Heart left ventricle (tissue), 16 donors: Measurements from ENCODE around the gene OOEP. TPM values are rescaled to one million over a fixed set of nuclear protein-coding genes. Genes with fewer than 3 reads are reported as not detected.

Experiments
- ATAC-seq, 4 donors: fragments of 200-7000 bp; cut with Tn5 transposase; one replicate each; pipeline ENCODE4 v1.9.1; 2020 to 2022; ENCODE audit warnings: moderate library complexity in 4 of 4, mild to moderate bottlenecking in 3 of 4, moderate number of reproducible peaks in 1 of 4
- DNase-seq, 5 donors: peaks; one replicate each; pipeline ENCODE4 v3.0.0-alpha.2; 2020
- H3K27ac ChIP-seq, 12 donors: fragments of 200-600 bp; sonication (generic) in 4 of 12; one replicate each; pipeline versions ENCODE4 v1.5.0 to v1.8.0; 2016 to 2022; ENCODE audit warnings: mild to moderate bottlenecking in 2 of 12
- H3K27me3 ChIP-seq, 9 donors: fragments of 200-600 bp; sonication (generic) in 2 of 9; one replicate each; pipeline versions ENCODE4 v1.5.1 to v1.8.0; 2016 to 2022; ENCODE audit warnings: mild to moderate bottlenecking in 3 of 9
- H3K36me3 ChIP-seq, 9 donors: fragments of 200-600 bp; sonication (generic) in 2 of 9; one replicate each; pipeline versions ENCODE4 v1.5.0 to v1.8.0; 2018 to 2022; ENCODE audit warnings: mild to moderate bottlenecking in 2 of 9
- H3K4me1 ChIP-seq, 12 donors: fragments of 200-600 bp; sonication (generic) in 4 of 12; one replicate each; pipeline versions ENCODE4 v1.5.0 to v1.8.0; 2016 to 2022; ENCODE audit warnings: mild to moderate bottlenecking in 3 of 12
- H3K4me3 ChIP-seq, 12 donors: fragments of 200-600 bp; sonication (generic) in 4 of 12; one replicate each; pipeline versions ENCODE4 v1.5.0 to v1.8.0; 2017 to 2022; ENCODE audit warnings: mild to moderate bottlenecking in 9 of 12, moderate library complexity in 4 of 12
- H3K9me3 ChIP-seq, 12 donors: fragments of 200-600 bp; sonication (generic) in 4 of 12; one replicate each; pipeline versions ENCODE4 v1.5.0 to v1.8.0; 2016 to 2022; ENCODE audit warnings: mild to moderate bottlenecking in 1 of 12
- POLR2A ChIP-seq, 2 donors: fragments of 450-650 bp; IDR thresholded peaks; one replicate each; pipeline ENCODE4 v1.6.1; 2017; ENCODE audit warnings: antibody characterized with exemption in 2 of 2, mild to moderate bottlenecking in 2 of 2, moderate library complexity in 2 of 2
- WGBS, 4 donors: extraction: QIAGEN DNeasy Blood & Tissue Kit in 2 of 4; methylation state at CpG; one replicate each; pipeline versions ENCODE4 v1.1.5 to v1.1.7; 2013 to 2018; 5-methylcytosine and 5-hydroxymethylcytosine counted together
- intact Hi-C, 10 donors: fragments of 100-400 bp; cut with DNase I; formaldehyde crosslinking; loops; one replicate each; pipeline versions ENCODE4 v1.11.1 to v1.14.2; 2022
- polyA plus RNA-seq, 2 donors: library from polyadenylated mRNA; stranded (reverse); fragments of 200-250 nt; gene quantifications; one replicate each; pipeline ENCODE4 v1.2.3, GENCODE V29; 2013
- total RNA-seq, 9 donors: library from RNA; depleted of rRNA in 2 of 9; stranded (reverse); fragments of >200 nt in 2 of 9; fragmentation: NEBNext Ultra II Directional in 3 of 9; extraction: Animal tissue kit (Norgen Biotek cat#: 25700) in 3 of 9; gene quantifications; one replicate each; pipeline versions ENCODE4 v1.1.0 to v1.2.4, GENCODE V29; 2016 to 2023
- TF ChIP-seq, protein P1 (sequence below), 12 donors: fragments of 200-600 bp; sonication (generic) in 4 of 12; IDR thresholded peaks; one replicate each; pipeline versions ENCODE4 v1.5.0 to v1.8.0; 2018 to 2022; ENCODE audit warnings: antibody characterized with exemption in 12 of 12, mild to moderate bottlenecking in 5 of 12
- donor health status: ischemic (EF 13 %, LVEDD 7.1; RV severe dilation, severe dysfunction).
- donor health status: healthy with polysubstance abuse.
- donor health status: DM: no; HTN: yes; CAD: no.
- donor health status: DM: no; HTN: no; CAD: no.
- donor health status: ischemic (EF 25% LVEDD 6.9; RV normal size, moderate dysfunction).
- donor health status: ischemic (EF 25% LVEDD 5.7; RV mildly dilated, moderate dysfunction).
- donor health status: healthy.
- donor health status: DM: yes; HTN: yes; CAD: no.
- donor health status: ischemic (EF 35%, LVEDD 5.7; RV mildly dilated, moderate dysfunction).
- donor health status: nonischemic (EF 11% LVEDD 7.7; RV severe dilation, severe dysfunction).
- donor health status: DM: yes; HTN: yes; CAD: no.
- donor health status: PGD.
- donor health status: ischemic (EF 29% LVEDD 5.4; RV normal size, mild dysfunction).
- donor health status: nonischemic (EF 23%, LVEDD 6.1; RV moderate dilation, normal function).

The OOEP gene
- total and polyA plus RNA-seq, 11 donors = not detected

DNA sequence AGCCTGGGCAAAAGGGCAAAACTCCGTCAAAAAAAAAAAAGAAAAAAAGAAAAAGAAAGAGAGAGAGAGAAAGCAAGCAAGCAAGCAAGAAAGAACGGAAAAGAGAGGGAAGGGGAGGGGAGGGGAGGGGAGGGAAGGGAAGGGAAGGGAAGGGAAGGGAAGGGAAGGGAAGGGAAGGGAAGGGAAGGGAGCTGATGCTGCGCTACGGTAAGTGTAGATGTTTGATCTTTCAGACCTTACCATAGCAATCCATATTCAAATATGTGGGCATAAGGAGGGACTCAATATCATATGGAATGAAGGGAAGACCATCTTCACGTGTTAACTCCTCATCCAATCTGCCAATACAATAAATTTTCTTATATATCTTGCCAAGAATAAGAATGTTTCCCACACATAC, 27.5 kb downstream of the OOEP start:
- intact Hi-C loops = no loop called here
- no peaks in the 10 kb centered on the region for H3K9me3 ChIP-seq
- peaks cover 0 to 18% (median 0%) of the 10 kb centered on the region in 9 donors for H3K27me3 ChIP-seq
- no peaks in the 10 kb centered on the region for H3K36me3 ChIP-seq
- H3K4me1 ChIP-seq = no peaks in the 10 kb centered on the region
- no peak overlapping the region for H3K4me3 ChIP-seq
- no peak for ATAC-seq
- no peak for DNase-seq
- no peak for TF ChIP-seq POLR2A (IDR thresholded peaks at IDR 0.05)
- TF ChIP-seq, protein P1, sequence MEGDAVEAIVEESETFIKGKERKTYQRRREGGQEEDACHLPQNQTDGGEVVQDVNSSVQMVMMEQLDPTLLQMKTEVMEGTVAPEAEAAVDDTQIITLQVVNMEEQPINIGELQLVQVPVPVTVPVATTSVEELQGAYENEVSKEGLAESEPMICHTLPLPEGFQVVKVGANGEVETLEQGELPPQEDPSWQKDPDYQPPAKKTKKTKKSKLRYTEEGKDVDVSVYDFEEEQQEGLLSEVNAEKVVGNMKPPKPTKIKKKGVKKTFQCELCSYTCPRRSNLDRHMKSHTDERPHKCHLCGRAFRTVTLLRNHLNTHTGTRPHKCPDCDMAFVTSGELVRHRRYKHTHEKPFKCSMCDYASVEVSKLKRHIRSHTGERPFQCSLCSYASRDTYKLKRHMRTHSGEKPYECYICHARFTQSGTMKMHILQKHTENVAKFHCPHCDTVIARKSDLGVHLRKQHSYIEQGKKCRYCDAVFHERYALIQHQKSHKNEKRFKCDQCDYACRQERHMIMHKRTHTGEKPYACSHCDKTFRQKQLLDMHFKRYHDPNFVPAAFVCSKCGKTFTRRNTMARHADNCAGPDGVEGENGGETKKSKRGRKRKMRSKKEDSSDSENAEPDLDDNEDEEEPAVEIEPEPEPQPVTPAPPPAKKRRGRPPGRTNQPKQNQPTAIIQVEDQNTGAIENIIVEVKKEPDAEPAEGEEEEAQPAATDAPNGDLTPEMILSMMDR (IDR thresholded peaks at IDR 0.05) = no peak
- WGBS, 4 donors = 76 to 87% (median 77%) methylated on average over 5 of the region's 5 CpGs
- H3K27ac ChIP-seq = no peak overlapping the region

DNA sequence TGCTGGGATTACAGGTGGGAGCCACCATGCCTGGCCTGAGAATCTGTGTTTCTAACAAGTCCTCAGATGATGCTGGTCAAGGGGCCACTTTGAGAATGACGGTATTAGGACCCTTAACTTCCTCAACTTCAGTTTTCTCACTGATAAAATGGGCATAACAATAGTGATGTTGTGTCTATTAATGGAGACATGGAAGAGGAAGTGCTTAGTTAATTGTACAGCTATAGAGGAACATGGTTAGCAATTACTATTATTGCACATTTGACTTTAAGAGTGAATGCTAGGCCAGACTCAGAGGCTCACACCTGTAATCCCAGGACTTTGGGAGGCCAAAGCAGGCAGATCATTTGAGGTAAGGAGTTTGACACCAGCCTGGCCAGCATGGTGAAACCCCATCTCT, 28.4 kb downstream of the OOEP start:
- TF ChIP-seq, protein P1 (IDR thresholded peaks at IDR 0.05) = no peak
- no peak for TF ChIP-seq POLR2A (IDR thresholded peaks at IDR 0.05)
- no peak overlapping the region for H3K27ac ChIP-seq
- no peaks in the 10 kb centered on the region for H3K9me3 ChIP-seq
- H3K36me3 ChIP-seq = no peaks in the 10 kb centered on the region
- no peaks in the 10 kb centered on the region for H3K4me1 ChIP-seq
- 63 to 69% (median 67%) methylated on average over 1 of the region's 1 CpG for WGBS, 4 donors
- H3K27me3 ChIP-seq = peaks cover 0 to 10% (median 0%) of the 10 kb centered on the region in 9 donors
- no peak overlapping the region for H3K4me3 ChIP-seq
- intact Hi-C loops = no loop called here
- no peak for ATAC-seq
- DNase-seq = no peak

DNA sequence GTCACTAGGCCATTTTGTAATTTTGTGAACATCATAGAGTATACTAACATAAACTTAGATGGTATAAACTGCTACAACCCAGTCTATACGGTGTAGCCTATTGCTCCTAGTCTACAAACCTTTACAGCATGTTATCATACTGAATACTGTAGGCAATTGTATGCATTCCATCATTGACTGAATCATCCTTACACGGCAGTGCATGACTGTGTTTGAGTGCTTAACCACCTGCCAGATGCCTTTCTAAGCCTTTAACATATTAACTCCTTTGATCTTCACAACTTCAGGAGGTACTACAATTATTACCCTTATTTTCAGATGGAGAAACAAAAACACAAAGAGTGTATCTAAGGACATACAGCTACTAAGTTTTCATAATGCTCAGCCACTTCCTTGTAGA, 29.6 kb downstream of the OOEP start:
- TF ChIP-seq, protein P1 (IDR thresholded peaks at IDR 0.05) = no peak
- no peak for TF ChIP-seq POLR2A (IDR thresholded peaks at IDR 0.05)
- WGBS, 4 donors = 49 to 63% (median 59%) methylated on average over 2 of the region's 2 CpGs
- H3K4me3 ChIP-seq = no peak overlapping the region
- H3K27me3 ChIP-seq = peaks cover 0 to 6% (median 0%) of the 10 kb centered on the region in 9 donors
- ATAC-seq = no peak
- DNase-seq = no peak
- no peaks in the 10 kb centered on the region for H3K9me3 ChIP-seq
- intact Hi-C loops = no loop called here
- H3K27ac ChIP-seq = no peak overlapping the region
- no peaks in the 10 kb centered on the region for H3K4me1 ChIP-seq
- no peaks in the 10 kb centered on the region for H3K36me3 ChIP-seq

DNA sequence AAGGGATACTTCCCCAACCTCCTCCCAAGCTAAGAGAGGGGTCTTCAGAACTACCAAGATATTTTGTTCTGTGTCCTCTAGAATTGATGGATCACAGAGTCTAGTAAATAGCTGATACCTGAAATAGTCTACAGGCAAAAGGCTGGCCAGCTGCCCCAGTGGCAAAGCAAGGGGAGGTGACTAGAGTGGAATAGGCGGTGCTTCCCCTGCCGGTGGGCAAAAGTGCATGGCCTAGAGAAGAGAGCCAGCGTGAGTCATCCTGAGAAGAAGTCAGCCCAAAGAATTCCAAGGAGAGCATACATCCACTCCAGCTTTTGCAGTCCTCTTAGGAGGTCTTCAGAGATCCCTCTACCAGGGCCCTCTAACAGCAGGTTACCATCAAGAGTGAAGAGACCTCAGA, 30.4 kb downstream of the OOEP start:
- 62 to 71% (median 65%) methylated on average over 3 of the region's 3 CpGs for WGBS, 4 donors
- no peaks in the 10 kb centered on the region for H3K4me1 ChIP-seq
- H3K9me3 ChIP-seq = no peaks in the 10 kb centered on the region
- intact Hi-C loops = no loop called here
- ATAC-seq (no peak), DNase-seq (no peak)
- H3K27me3 ChIP-seq = peaks cover 0 to 6% (median 0%) of the 10 kb centered on the region in 9 donors
- no peak overlapping the region for H3K4me3 ChIP-seq
- H3K36me3 ChIP-seq = no peaks in the 10 kb centered on the region
- H3K27ac ChIP-seq = no peak overlapping the region
- TF ChIP-seq, protein P1 (IDR thresholded peaks at IDR 0.05) = no peak
- no peak for TF ChIP-seq POLR2A (IDR thresholded peaks at IDR 0.05)
